HL-60 (cell line): ENCODE data around the gene SERTM1.

Experiments used
- DNase-seq, 2 experiments: peaks; one replicate each; pipeline ENCODE4 v3.0.0-alpha.2; 2010 to 2020; ENCODE audit warnings: low read depth in 1 of 2, low spot score in 1 of 2
- H3K27ac ChIP-seq: fragments of 250-450 bp; sonication (Bioruptor Pico); replicated peaks from 2 replicates; pipeline ENCODE4 v1.5.1; 2020; ENCODE audit warnings: mild to moderate bottlenecking, moderate library complexity
- H3K27me3 ChIP-seq: fragments of 250-450 bp; sonication (Bioruptor Pico); 2 replicates; pipeline ENCODE4 v1.5.1; 2021; ENCODE audit warnings: mild to moderate bottlenecking, moderate library complexity; ENCODE audit not compliant: insufficient read depth, poor library complexity, severe bottlenecking
- H3K4me3 ChIP-seq: replicated peaks from 2 replicates; pipeline ENCODE4 v1.5.1; 2011; ENCODE audit warnings: mild to moderate bottlenecking, control low read depth, low read length; ENCODE audit not compliant: insufficient read depth
- CTCF ChIP-seq: IDR thresholded peaks from one replicate; pipeline ENCODE4 v1.5.1; 2011; ENCODE audit warnings: low read length, control low read depth, inconsistent platforms; ENCODE audit not compliant: insufficient read depth
- GABPA ChIP-seq: IDR thresholded peaks from 2 replicates; pipeline ENCODE4 v1.6.1; 2012; ENCODE audit warnings: low read depth
- POLR2AphosphoS5 ChIP-seq: IDR thresholded peaks from 2 replicates; pipeline ENCODE4 v1.6.1; 2012; ENCODE audit warnings: low read depth
- REST ChIP-seq: IDR thresholded peaks from 2 replicates; pipeline ENCODE4 v1.6.1; 2012; ENCODE audit warnings: low read depth; ENCODE audit not compliant: insufficient replicate concordance
- SPI1 ChIP-seq: IDR thresholded peaks from 2 replicates; pipeline ENCODE4 v1.6.1; 2012; ENCODE audit warnings: low read depth, mild to moderate bottlenecking, borderline replicate concordance

The SERTM1 gene

GRCh38 chr13:36674337-36675212, 755 bp downstream of the SERTM1 start:
- H3K27ac ChIP-seq, result no peak overlapping the region
- H3K4me3 ChIP-seq, result no peak overlapping the region; the same call in 1 of the 2 replicates
- DNase-seq, result no peak
- TF ChIP-seq GABPA (no peak), CTCF (no peak), POLR2AphosphoS5 (no peak), REST (no peak), SPI1 (no peak)
- H3K27me3 ChIP-seq, result peaks cover 39% of the 10 kb centered on the region

DNA sequence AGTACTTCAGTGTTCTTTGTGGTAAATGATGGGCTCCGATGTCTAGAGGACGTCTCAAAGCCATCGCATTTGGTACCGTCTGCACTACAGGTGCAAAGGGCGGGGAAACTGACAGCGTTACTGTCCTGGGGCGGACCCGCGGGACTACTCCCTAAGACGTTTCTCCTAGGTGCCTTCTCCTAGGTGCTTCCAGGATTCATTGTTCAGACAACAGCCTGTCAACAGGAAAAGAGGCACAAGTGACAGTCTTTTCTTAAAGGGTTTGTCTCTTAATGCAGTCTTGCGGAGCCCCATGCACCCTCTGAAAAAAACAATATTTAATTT, 1.4 kb downstream of the SERTM1 start:
- H3K27me3 ChIP-seq, result peaks cover 39% of the 10 kb centered on the region
- H3K27ac ChIP-seq, result no peak overlapping the region
- no peak for DNase-seq
- TF ChIP-seq CTCF (no peak), POLR2AphosphoS5 (no peak), REST (no peak), GABPA (no peak), SPI1 (no peak)
- H3K4me3 ChIP-seq, result no peak overlapping the region

DNA sequence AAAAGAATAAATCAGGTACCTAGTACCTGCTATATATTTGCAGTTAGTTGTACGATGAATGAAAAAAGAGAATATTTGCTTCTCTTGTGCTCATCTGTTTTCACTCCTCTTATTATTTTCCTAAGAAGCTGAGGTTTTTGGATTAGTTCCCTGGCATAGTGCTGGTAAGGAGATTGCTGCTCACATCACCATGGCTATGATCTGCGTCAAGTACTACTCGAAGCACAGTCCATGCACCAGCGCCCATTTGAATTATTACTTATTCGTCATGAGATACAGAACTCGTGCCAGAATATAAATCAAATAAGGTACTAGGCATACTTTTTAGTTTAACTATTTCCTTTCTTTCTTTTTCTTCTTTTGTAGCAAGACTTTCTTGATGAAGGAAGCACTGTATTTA, 7.1 kb downstream of the SERTM1 start:
- Histone ChIP-seq H3K4me3 (no peak overlapping the region), H3K27me3 (peaks cover 22% of the 10 kb centered on the region), H3K27ac (no peak overlapping the region)
- TF ChIP-seq SPI1 (no peak), GABPA (no peak), REST (no peak), CTCF (no peak), POLR2AphosphoS5 (no peak)
- no peak for DNase-seq
